ENCODE data around the gene AHSG.

Gene AHSG

GRCh38 chr3:186637686-186638085 lies 24.8 kb downstream of the AHSG start:
- no peak for TF ChIP-seq MAX (IDR thresholded peaks at IDR 0.05; ENCODE audit: low read depth, low read length)
- TF ChIP-seq MYC (IDR thresholded peaks at IDR 0.05; ENCODE audit: low read depth, low read length) = no peak

GRCh38 chr3:186638259-186638658 lies 25.4 kb downstream of the AHSG start:
- DNase-seq (ENCODE audit: low read depth) = no peak
- H3K4me3 ChIP-seq (ENCODE audit: low read depth, low read length) = no peak overlapping the region
- TF ChIP-seq MAX (IDR thresholded peaks at IDR 0.05; ENCODE audit: low read depth, low read length) (no peak), POLR2A (IDR thresholded peaks at IDR 0.05; ENCODE audit: extremely low read depth, insufficient read length) (no peak), MYC (IDR thresholded peaks at IDR 0.05; ENCODE audit: low read depth, low read length) (no peak), CTCF (IDR thresholded peaks at IDR 0.05; ENCODE audit: low read depth, low read length) (no peak)

More at GRCh38 chr3:186637686-186638085, 24.8 kb downstream of the AHSG start:
- H3K4me3 ChIP-seq (ENCODE audit: low read depth, low read length) = no peak overlapping the region
- DNase-seq (ENCODE audit: low read depth) = no peak

DNA sequence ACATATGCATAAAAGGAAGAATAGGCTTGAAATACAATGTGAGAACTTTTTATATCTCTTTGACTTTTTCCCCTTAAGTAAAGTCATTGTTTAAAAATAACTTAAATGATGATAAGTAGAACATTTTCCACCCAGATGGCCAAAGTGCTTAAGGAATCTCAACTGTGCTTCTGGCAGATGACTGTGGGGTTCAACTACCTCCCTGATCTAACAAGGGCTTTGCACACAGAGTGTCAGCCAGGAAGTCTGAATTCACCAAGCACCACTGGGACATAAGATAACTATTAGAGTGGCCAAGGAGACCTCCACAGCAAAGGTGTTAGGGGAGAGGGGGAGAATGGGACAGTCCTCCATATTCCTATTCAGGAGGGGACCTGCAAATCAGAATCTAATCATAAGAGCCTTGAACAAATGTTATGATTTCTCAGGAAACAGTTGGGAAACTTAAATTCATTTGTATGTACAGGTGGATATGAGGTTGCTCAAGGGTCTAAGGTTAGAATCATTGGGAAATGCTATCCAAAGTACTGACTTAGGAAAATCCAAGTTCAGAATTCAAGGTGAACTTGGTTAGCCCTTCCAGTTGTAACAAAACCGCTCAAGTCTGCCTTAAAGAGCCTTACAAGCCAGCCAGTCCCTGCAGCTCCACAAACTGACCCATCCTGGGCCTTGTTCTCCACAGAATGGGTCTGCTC lies 27.1 kb downstream of the AHSG start, which contains the start of gene FETUB:
Gene FETUB (plus strand): TSS at position 622 of the 695 bp plus-strand sequence. CDS start 62 bp downstream, at position 684.
- no peak for TF ChIP-seq MYC (IDR thresholded peaks at IDR 0.05; ENCODE audit: low read depth, low read length)
- TF ChIP-seq POLR2A (IDR thresholded peaks at IDR 0.05; ENCODE audit: extremely low read depth, insufficient read length) = no peak
- TF ChIP-seq CTCF (IDR thresholded peaks at IDR 0.05; ENCODE audit: low read depth, low read length) = no peak
- no peak for TF ChIP-seq MAX (IDR thresholded peaks at IDR 0.05; ENCODE audit: low read depth, low read length)
- H3K4me3 ChIP-seq (ENCODE audit: low read depth, low read length) = no peak within 1 kb of the TSS
- DNase-seq (ENCODE audit: low read depth) = no peak

- DNase-seq (ENCODE audit: low read depth) = no peak
- no peak for TF ChIP-seq MYC (IDR thresholded peaks at IDR 0.05; ENCODE audit: low read depth, low read length)
- TF ChIP-seq POLR2A (IDR thresholded peaks at IDR 0.05; ENCODE audit: extremely low read depth, insufficient read length) = no peak
- TF ChIP-seq MAX (IDR thresholded peaks at IDR 0.05; ENCODE audit: low read depth, low read length) = no peak
- no peak for TF ChIP-seq CTCF (IDR thresholded peaks at IDR 0.05; ENCODE audit: low read depth, low read length)
- no peak overlapping the region for H3K4me3 ChIP-seq (ENCODE audit: low read depth, low read length)
Observed at GRCh38 chr3:186640473-186640818, 27.6 kb downstream of the AHSG start.

DNA sequence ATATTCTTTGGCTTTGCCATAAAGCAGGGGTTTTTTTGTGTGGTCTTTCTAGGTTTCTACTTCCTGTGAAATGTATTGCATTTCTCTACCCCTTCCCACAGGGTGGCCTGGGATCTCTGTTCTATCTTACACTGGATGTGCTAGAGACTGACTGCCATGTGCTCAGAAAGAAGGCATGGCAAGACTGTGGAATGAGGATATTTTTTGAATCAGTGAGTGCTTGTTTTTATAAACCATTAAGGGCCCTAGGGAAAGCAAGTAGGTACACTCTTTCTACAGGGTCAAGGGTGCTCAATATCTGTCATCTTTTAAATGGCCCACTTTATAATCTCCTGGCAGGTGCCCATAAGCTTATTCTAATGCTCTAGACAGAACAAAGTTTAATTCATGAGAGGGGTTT lies 28.1 kb downstream of the AHSG start:
- TF ChIP-seq POLR2A (IDR thresholded peaks at IDR 0.05; ENCODE audit: extremely low read depth, insufficient read length) = no peak
- TF ChIP-seq MYC (IDR thresholded peaks at IDR 0.05; ENCODE audit: low read depth, low read length) = no peak
- no peak for TF ChIP-seq CTCF (IDR thresholded peaks at IDR 0.05; ENCODE audit: low read depth, low read length)
- TF ChIP-seq MAX (IDR thresholded peaks at IDR 0.05; ENCODE audit: low read depth, low read length) = no peak
- DNase-seq (ENCODE audit: low read depth) = no peak

GRCh38 chr3:186642014-186642413 lies 29.2 kb downstream of the AHSG start:
- DNase-seq (ENCODE audit: low read depth) = no peak
- no peak overlapping the region for H3K4me3 ChIP-seq (ENCODE audit: low read depth, low read length)
- TF ChIP-seq MAX (IDR thresholded peaks at IDR 0.05; ENCODE audit: low read depth, low read length) (no peak), CTCF (IDR thresholded peaks at IDR 0.05; ENCODE audit: low read depth, low read length) (no peak), POLR2A (IDR thresholded peaks at IDR 0.05; ENCODE audit: extremely low read depth, insufficient read length) (no peak)

More for the DNA sequence above, 28.1 kb downstream of the AHSG start:
- no peak overlapping the region for H3K4me3 ChIP-seq (ENCODE audit: low read depth, low read length)

Measured in NB4 (cell line).